AG10803 (cell line): Measurements from ENCODE around the gene STK32B.
A peak's percentile ranks its signal among the peaks of the same experiment; 100 is the strongest.

Experiments
- DNase-seq: peaks from one replicate; pipeline ENCODE4 v3.0.0; 2010; ENCODE audit warnings: low read depth
- H3K4me3 ChIP-seq: 2 replicates; pipeline ENCODE4 v1.5.1; 2011; ENCODE audit warnings: mild to moderate bottlenecking, low read length, control low read depth
- CTCF ChIP-seq: conservative IDR thresholded peaks from 2 replicates; pipeline ENCODE4 v1.5.1; 2011; ENCODE audit warnings: mild to moderate bottlenecking, low read length, control low read depth, inconsistent platforms

Gene STK32B

GRCh38 chr4:5127556-5127955 lies 76.3 kb downstream of the STK32B start:
- no peak overlapping the region for H3K4me3 ChIP-seq
- TF ChIP-seq CTCF, result no peak
- DNase-seq, result no peak

- no peak for DNase-seq
- TF ChIP-seq CTCF, result no peak
- no peak overlapping the region for H3K4me3 ChIP-seq
Observed at GRCh38 chr4:5128569-5128968, 77.3 kb downstream of the STK32B start.

- H3K4me3 ChIP-seq, result no peak overlapping the region
- no peak for TF ChIP-seq CTCF
- no peak for DNase-seq
Observed at GRCh38 chr4:5133201-5133600, 81.9 kb downstream of the STK32B start.

GRCh38 chr4:5133933-5134594 lies 82.8 kb downstream of the STK32B start:
- DNase-seq, result no peak
- H3K4me3 ChIP-seq, result no peak overlapping the region
- no peak for TF ChIP-seq CTCF

GRCh38 chr4:5134620-5135019 lies 83.3 kb downstream of the STK32B start:
- H3K4me3 ChIP-seq, result no peak overlapping the region
- no peak for DNase-seq
- no peak for TF ChIP-seq CTCF

- H3K4me3 ChIP-seq, result no peak overlapping the region
- no peak for DNase-seq
- no peak for TF ChIP-seq CTCF
Observed at GRCh38 chr4:5137226-5137625, 85.9 kb downstream of the STK32B start.

- H3K4me3 ChIP-seq, result no peak overlapping the region
- TF ChIP-seq CTCF, result no peak
- DNase-seq, result peak; percentile 75
Observed at GRCh38 chr4:5137927-5138326, 86.6 kb downstream of the STK32B start.
